ENCODE measurements around the gene ITPR1. TPM values are rescaled to one million over a fixed set of nuclear protein-coding genes. Genes with fewer than 3 reads are reported as not detected.

The ITPR1 gene
- total RNA-seq, 2 experiments from 2014 or later, result 84.4 to 104 TPM

DNA sequence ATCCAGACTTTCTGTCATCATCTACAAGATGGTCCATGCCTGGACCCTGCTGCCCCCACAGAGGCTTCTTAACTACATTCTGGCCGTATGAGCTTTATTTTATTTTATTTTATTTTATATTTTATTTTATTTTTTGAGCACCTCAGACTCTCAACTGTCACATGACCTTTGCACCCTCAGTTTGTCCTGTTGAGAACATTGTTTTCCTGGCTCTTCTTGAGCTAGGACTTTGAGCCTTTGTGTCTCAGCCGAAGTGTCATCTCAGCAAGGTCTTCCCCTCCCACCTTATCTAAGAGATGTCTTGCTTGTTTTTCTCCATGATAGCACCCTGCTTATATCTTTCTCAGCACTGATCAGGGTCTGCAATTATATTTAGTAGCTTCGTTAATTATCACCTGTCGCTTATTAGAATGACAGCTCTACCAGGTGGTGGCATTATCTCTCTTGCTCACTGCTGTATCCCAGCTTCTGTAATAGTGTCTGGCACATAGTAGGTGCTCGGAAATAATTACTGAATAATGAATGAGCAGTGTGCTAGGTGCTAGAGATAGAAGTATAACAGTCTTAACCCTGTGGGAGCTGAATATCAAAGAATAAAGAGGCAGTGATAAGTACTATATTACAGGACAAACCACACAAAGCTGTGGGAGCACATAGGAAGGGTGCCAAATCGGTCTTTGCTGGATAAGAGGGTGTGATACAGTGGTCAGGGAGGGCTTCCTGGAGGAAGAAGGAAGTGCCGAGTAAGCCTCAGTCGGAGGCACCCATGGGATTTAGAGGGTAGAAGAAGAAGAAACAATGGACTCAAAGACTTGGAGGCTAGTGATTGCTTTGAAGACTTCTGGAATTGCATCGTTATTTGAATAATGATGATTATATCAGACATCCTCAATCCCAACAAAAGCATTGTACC, 136.2 kb downstream of the ITPR1 start:
- Histone ChIP-seq H4K20me1 (ENCODE audit: insufficient read depth, low read length) (no peaks in the 10 kb centered on the region), H3K4me2 (ENCODE audit: low read length) (no peak overlapping the region), H3K36me3 (ENCODE audit: insufficient read depth, low read length) (no peaks in the 10 kb centered on the region; the same call in 1 of the 2 replicates), H2AFZ (ENCODE audit: low read length) (no peak overlapping the region), H3K27ac (ENCODE audit: low read depth, low read length, poor library complexity, severe bottlenecking) (no peak overlapping the region), H3K9me2 (ENCODE audit: insufficient read depth, low read length) (no peaks in the 10 kb centered on the region), H3K4me3 (ENCODE audit: low read depth, low read length, poor library complexity, severe bottlenecking) (no peak overlapping the region), H3K79me2 (ENCODE audit: insufficient read depth, low read depth, low read length) (no peaks in the 10 kb centered on the region), H3K9me3 (ENCODE audit: low read length) (no peaks in the 10 kb centered on the region), H3K4me1 (ENCODE audit: insufficient read depth, low read length, poor library complexity, severe bottlenecking) (no peaks in the 10 kb centered on the region)
- TF ChIP-seq, protein P1, sequence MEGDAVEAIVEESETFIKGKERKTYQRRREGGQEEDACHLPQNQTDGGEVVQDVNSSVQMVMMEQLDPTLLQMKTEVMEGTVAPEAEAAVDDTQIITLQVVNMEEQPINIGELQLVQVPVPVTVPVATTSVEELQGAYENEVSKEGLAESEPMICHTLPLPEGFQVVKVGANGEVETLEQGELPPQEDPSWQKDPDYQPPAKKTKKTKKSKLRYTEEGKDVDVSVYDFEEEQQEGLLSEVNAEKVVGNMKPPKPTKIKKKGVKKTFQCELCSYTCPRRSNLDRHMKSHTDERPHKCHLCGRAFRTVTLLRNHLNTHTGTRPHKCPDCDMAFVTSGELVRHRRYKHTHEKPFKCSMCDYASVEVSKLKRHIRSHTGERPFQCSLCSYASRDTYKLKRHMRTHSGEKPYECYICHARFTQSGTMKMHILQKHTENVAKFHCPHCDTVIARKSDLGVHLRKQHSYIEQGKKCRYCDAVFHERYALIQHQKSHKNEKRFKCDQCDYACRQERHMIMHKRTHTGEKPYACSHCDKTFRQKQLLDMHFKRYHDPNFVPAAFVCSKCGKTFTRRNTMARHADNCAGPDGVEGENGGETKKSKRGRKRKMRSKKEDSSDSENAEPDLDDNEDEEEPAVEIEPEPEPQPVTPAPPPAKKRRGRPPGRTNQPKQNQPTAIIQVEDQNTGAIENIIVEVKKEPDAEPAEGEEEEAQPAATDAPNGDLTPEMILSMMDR (conservative IDR thresholded peaks at IDR 0.05; ENCODE audit: low read length), result no peak
- ChIA-PET CTCF (ENCODE audit: unreplicated experiment) (interaction anchor here (1.2 kb wide), 1 partner anchor 14 kb away, joined by 5 read pairs; no protein-coding TSS in a partner anchor), POLR2A (interaction anchor here (0.6 to 1.1 kb wide), 4 partner anchors 10 to 287 kb away, joined by 3 to 5 read pairs (median 3); no protein-coding TSS in a partner anchor)
- BruUV-seq (replicated peaks), result no TSS peak
- intact Hi-C loops (cut with micrococcal nuclease; ENCODE audit: unreplicated experiment), result no loop called here
- no peak for DNase-seq (ENCODE audit: low spot score)

DNA sequence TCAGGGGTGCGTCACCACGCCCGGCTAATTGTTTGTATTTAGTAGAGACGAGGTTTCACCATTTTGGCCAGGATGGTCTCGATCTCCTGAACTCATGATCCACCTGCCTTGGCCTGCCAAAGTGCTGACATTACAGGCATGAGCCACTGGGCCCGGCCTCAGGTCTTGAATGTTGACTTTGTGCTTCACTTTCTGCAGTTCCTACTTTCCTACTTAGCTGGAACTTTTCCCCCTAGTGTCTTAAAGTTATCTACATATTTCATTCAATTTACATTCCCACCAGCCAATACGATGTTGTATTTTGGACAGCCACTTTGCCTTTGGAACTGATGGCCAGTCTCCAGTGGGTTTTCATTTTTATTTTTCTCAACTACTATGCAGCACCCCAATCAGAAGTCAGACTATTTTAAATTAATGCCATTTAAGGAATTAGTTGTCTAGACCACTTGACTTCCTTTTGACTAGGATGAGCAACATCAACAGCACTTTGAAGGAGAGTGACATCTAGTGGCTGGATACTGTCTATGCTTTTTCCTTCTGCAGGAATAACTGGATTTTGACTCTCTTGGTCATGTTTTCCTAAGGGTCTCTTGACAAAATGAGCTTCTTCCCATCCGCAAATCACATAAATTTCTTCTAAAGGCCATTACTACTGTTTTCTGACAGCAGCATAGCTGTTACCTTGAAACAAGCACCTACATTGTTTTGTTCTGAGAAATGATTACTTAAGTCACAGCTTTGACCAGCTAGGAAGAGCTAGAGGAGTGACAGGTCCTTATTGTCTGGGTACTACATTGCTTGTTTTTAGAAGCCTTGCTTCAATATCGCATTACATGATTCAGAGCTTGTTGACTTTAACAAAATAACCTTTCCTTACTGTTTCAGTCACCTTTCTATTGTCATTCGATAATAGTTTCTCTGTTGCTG, 140.2 kb downstream of the ITPR1 start:
- H2AFZ ChIP-seq (ENCODE audit: low read length), result no peak overlapping the region
- ChIA-PET POLR2A (interaction anchor here (0.6 to 1.2 kb wide), 5 partner anchors 13 to 334 kb away, joined by 3 to 4 read pairs (median 3); partner anchors contain the start of gene ITPR1), CTCF (ENCODE audit: unreplicated experiment) (interaction anchor here (0.8 to 2.4 kb wide), 2 partner anchors 11 to 282 kb away, joined by 3 to 15 read pairs; no protein-coding TSS in a partner anchor)
- no peaks in the 10 kb centered on the region for H4K20me1 ChIP-seq (ENCODE audit: insufficient read depth, low read length)
- H3K79me2 ChIP-seq (ENCODE audit: insufficient read depth, low read depth, low read length), result no peaks in the 10 kb centered on the region
- H3K9me2 ChIP-seq (ENCODE audit: insufficient read depth, low read length), result no peaks in the 10 kb centered on the region
- no peak overlapping the region for H3K4me3 ChIP-seq (ENCODE audit: low read depth, low read length, poor library complexity, severe bottlenecking)
- H3K27ac ChIP-seq (ENCODE audit: low read depth, low read length, poor library complexity, severe bottlenecking), result no peak overlapping the region
- no peak for TF ChIP-seq EZH2phosphoT487 (IDR thresholded peaks at IDR 0.05; ENCODE audit: borderline replicate concordance, low read depth, low read length)
- TF ChIP-seq, protein P1 (conservative IDR thresholded peaks at IDR 0.05; ENCODE audit: low read length), result peak; percentile 98
- no peaks in the 10 kb centered on the region; the same call in 1 of the 2 replicates for H3K36me3 ChIP-seq (ENCODE audit: insufficient read depth, low read length)
- DNase-seq (ENCODE audit: low spot score), result peak; percentile 57
- intact Hi-C loops (cut with micrococcal nuclease; ENCODE audit: unreplicated experiment), result loop anchor here (1.0 to 2.0 kb wide), 2 partner anchors 141 to 282 kb away; partner anchors contain the start of gene ITPR1
- H3K4me1 ChIP-seq (ENCODE audit: insufficient read depth, low read length, poor library complexity, severe bottlenecking), result no peaks in the 10 kb centered on the region
- H3K4me2 ChIP-seq (ENCODE audit: low read length), result no peak overlapping the region
- no TSS peak for BruUV-seq (replicated peaks)
- H3K9me3 ChIP-seq (ENCODE audit: low read length), result no peaks in the 10 kb centered on the region
